DOHH2 (cell line): ENCODE data around the gene IGF1R.

Experiments used
- H3F3A ChIP-seq: fragments of 200-600 bp; sonication (generic), shearing (Covaris generic); 2 replicates; pipeline ENCODE4 v1.6.0; 2016; ENCODE audit warnings: antibody characterized with exemption, mild to moderate bottlenecking; ENCODE audit not compliant: control insufficient read depth, insufficient read depth
- H3K27ac ChIP-seq: fragments of 200-600 bp; sonication (generic); 2 replicates; pipeline ENCODE4 v1.5.1; 2014; ENCODE audit warnings: low read depth, mild to moderate bottlenecking, low read length, moderate library complexity
- H3K27me3 ChIP-seq: fragments of 200-600 bp; sonication (generic); 2 replicates; pipeline ENCODE4 v1.6.1; 2014; ENCODE audit warnings: mild to moderate bottlenecking, low read length, mixed read lengths; ENCODE audit not compliant: control insufficient read depth
- H3K36me3 ChIP-seq: fragments of 200-600 bp; sonication (generic); 2 replicates; pipeline ENCODE4 v1.6.1; 2014; ENCODE audit warnings: mild to moderate bottlenecking, low read length, moderate library complexity, mixed read lengths; ENCODE audit not compliant: control insufficient read depth
- H3K4me1 ChIP-seq: fragments of 200-600 bp; sonication (generic); 2 replicates; pipeline ENCODE4 v1.6.1; 2014; ENCODE audit warnings: mild to moderate bottlenecking, low read length, mixed read lengths; ENCODE audit not compliant: control insufficient read depth
- H3K4me2 ChIP-seq: fragments of 200-600 bp; sonication (generic); 2 replicates; pipeline ENCODE4 v1.6.0; 2014; ENCODE audit warnings: mild to moderate bottlenecking, low read length, moderate library complexity
- H3K4me3 ChIP-seq: fragments of 200-600 bp; sonication (generic); 2 replicates; pipeline ENCODE4 v1.5.1; 2014; ENCODE audit warnings: mild to moderate bottlenecking, low read length, mixed read lengths
- H3K79me2 ChIP-seq: fragments of 200-600 bp; sonication (generic); 2 replicates; pipeline ENCODE4 v1.6.1; 2014; ENCODE audit warnings: mild to moderate bottlenecking, low read length, mixed read lengths; ENCODE audit not compliant: control insufficient read depth
- H3K9me2 ChIP-seq: fragments of 200-600 bp; sonication (generic); replicated peaks from 2 replicates; pipeline ENCODE4 v1.6.1; 2014; ENCODE audit warnings: mild to moderate bottlenecking, low read length, mixed read lengths; ENCODE audit not compliant: control insufficient read depth
- H3K9me3 ChIP-seq: fragments of 200-600 bp; sonication (generic); 2 replicates; pipeline ENCODE4 v1.6.1; 2014; ENCODE audit warnings: antibody characterized with exemption, low read length, mixed read lengths; ENCODE audit not compliant: control insufficient read depth, insufficient read depth
- H4K20me1 ChIP-seq: fragments of 200-600 bp; sonication (generic); 2 replicates; pipeline ENCODE4 v1.6.0; 2014; ENCODE audit warnings: low read depth, mild to moderate bottlenecking, antibody characterized with exemption, low read length, moderate library complexity; ENCODE audit not compliant: control insufficient read depth, insufficient read depth
- EZH2phosphoT487 ChIP-seq: fragments of 200-600 bp; sonication (generic); IDR thresholded peaks from 2 replicates; pipeline ENCODE4 v1.6.1; 2017; ENCODE audit warnings: borderline replicate concordance, mild to moderate bottlenecking, antibody characterized with exemption, low read length, moderate library complexity, mixed read lengths
- TF ChIP-seq, protein P1 (sequence below): fragments of 200-600 bp; sonication (generic); IDR thresholded peaks from one replicate; pipeline ENCODE4 v1.5.1; 2014; ENCODE audit warnings: antibody characterized with exemption, mild to moderate bottlenecking, low read depth, low read length; ENCODE audit not compliant: poor library complexity, severe bottlenecking

Gene IGF1R

DNA sequence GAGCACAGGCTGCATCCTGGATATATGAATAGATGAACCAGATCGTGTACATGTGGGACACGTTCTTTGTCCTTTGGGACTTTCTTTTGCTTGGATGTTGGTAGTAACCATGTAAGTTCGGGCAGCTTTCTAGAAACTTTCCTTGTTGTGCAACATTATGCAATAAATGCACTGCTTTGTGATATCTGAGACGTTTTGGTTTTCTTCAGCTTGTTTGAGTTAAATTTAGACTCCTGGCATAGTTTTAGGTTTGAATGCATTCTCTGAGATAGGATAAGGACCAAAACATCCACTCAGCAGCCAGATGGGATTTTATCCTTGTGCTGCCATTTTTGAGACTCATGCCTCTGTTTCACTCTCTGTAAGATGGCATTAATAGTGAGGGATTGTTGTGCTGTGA lies 158.9 kb downstream of the IGF1R start:
- Histone ChIP-seq H3F3A (no peaks in the 10 kb centered on the region), H3K27ac (no peak overlapping the region), H3K79me2 (no peaks in the 10 kb centered on the region), H3K4me3 (no peak overlapping the region), H3K27me3 (no peaks in the 10 kb centered on the region), H3K9me2 (no peaks in the 10 kb centered on the region), H3K4me2 (no peak overlapping the region), H3K9me3 (no peaks in the 10 kb centered on the region), H4K20me1 (0 out of 2 replicates have a peak, but pooled peaks cover under 1% of the 10 kb centered on the region), H3K36me3 (no peaks in the 10 kb centered on the region), H3K4me1 (no peaks in the 10 kb centered on the region)
- TF ChIP-seq, protein P1, sequence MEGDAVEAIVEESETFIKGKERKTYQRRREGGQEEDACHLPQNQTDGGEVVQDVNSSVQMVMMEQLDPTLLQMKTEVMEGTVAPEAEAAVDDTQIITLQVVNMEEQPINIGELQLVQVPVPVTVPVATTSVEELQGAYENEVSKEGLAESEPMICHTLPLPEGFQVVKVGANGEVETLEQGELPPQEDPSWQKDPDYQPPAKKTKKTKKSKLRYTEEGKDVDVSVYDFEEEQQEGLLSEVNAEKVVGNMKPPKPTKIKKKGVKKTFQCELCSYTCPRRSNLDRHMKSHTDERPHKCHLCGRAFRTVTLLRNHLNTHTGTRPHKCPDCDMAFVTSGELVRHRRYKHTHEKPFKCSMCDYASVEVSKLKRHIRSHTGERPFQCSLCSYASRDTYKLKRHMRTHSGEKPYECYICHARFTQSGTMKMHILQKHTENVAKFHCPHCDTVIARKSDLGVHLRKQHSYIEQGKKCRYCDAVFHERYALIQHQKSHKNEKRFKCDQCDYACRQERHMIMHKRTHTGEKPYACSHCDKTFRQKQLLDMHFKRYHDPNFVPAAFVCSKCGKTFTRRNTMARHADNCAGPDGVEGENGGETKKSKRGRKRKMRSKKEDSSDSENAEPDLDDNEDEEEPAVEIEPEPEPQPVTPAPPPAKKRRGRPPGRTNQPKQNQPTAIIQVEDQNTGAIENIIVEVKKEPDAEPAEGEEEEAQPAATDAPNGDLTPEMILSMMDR, result no peak
- TF ChIP-seq EZH2phosphoT487, result no peak

DNA sequence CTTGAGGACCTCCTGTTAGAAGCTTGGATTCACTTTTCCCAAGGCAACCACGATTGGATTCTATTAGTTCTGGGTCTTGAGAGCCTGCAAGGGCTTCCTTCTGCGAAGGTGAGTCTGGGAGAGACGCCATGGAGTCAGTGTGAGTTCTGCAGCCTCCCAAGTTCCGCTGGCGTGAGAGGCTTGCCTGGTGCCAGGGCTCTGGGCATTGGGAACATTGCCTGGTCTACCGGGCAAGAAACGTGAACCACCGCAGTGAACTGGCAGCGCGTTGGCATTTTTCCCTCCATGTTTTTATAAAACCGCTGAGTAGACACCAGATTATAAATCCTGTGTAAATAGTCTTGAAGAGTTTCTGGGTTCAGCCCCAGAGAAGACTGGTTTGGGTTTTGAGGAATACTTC lies 160.9 kb downstream of the IGF1R start:
- TF ChIP-seq, protein P1, result no peak
- TF ChIP-seq EZH2phosphoT487, result no peak
- Histone ChIP-seq H4K20me1 (no peaks in the 10 kb centered on the region), H3K27me3 (no peaks in the 10 kb centered on the region), H3K4me1 (no peaks in the 10 kb centered on the region), H3K9me3 (no peaks in the 10 kb centered on the region), H3K36me3 (no peaks in the 10 kb centered on the region), H3K9me2 (no peaks in the 10 kb centered on the region), H3K4me3 (no peak overlapping the region), H3K4me2 (no peak overlapping the region), H3K79me2 (no peaks in the 10 kb centered on the region), H3K27ac (no peak overlapping the region), H3F3A (no peaks in the 10 kb centered on the region)

DNA sequence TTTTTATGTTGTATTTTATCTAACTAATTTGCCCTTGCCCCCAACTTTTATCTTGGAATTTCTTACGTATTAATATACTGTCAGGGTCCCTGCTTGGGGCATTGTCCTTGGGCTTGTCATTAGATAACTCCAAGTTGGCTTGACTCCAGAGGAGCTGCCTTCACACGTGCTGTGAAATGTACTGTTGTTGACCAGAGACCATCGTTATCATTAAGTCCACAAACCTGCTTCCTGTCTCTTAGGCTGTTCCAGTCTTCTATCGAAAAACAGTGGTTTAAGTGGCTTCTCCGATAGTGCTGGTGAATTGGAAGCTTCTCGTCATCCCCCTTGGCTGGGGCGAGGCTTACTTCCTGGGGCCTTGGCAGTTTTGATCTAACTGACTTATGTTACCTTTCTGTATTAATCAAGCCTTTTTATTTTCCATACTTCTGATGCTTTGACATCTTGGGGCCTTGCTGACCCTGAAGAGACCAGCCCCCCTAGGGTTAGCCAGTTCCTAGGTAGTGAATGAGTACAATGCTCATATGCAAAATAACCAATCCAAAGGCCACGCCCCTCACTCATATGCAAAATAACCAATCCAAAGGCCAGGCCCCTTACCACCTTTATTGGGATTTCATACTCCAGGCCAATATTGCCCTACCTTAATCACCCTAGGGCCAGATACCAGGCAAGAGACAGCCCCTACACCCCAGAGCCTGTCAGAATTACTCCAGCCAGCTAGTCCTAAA lies 164.5 kb downstream of the IGF1R start:
- no peaks in the 10 kb centered on the region for H3F3A ChIP-seq
- H3K79me2 ChIP-seq, result no peaks in the 10 kb centered on the region
- no peak overlapping the region for H3K4me3 ChIP-seq
- no peak overlapping the region for H3K27ac ChIP-seq
- H3K36me3 ChIP-seq, result no peaks in the 10 kb centered on the region
- no peak for TF ChIP-seq EZH2phosphoT487
- TF ChIP-seq, protein P1, result no peak
- no peaks in the 10 kb centered on the region for H3K9me3 ChIP-seq
- H4K20me1 ChIP-seq, result no peaks in the 10 kb centered on the region
- H3K9me2 ChIP-seq, result no peaks in the 10 kb centered on the region
- H3K4me2 ChIP-seq, result no peak overlapping the region
- no peaks in the 10 kb centered on the region for H3K27me3 ChIP-seq
- no peaks in the 10 kb centered on the region for H3K4me1 ChIP-seq
